ENCODE measurements around the gene LAMTOR1. TPM values are rescaled to one million over a fixed set of nuclear protein-coding genes. Genes with fewer than 3 reads are reported as not detected.

The LAMTOR1 gene
- total RNA-seq (2021), result 96.2 and 96.3 TPM in 2 replicates
- long read RNA-seq, transcript LAMTOR1-201 (5 exons, 1,179 nt), result major isoform, 375 of 393 reads
- long read RNA-seq, partial matches to known transcripts, result 7 of 393 reads
- long read RNA-seq, other reads (novel, unspliced or antisense), result 9 of 393 reads

GRCh38 chr11:72102946-72103753 is at the start of gene LAMTOR1:
Gene LAMTOR1 (minus strand): TSS chr11:72103297. CDS start chr11:72103224, 73 bp downstream.
- WGBS (ENCODE audit: extremely low coverage, insufficient read length, low lambda C conversion rate), result no CpG with 5 or more reads among the region's 64 CpGs
- no peak within 1 kb of the TSS for H2AFZ ChIP-seq (ENCODE audit: low read length)

More at GRCh38 chr11:72102946-72103753, at the start of gene LAMTOR1:
- Histone ChIP-seq H4K8ac (replicated peaks; ENCODE audit: insufficient read length, low read depth, low read length) (no peak within 1 kb of the TSS), H3K14ac (ENCODE audit: insufficient read depth, low read length) (peak within 1 kb of the TSS; percentile 80; the same call in 1 of the 2 replicates), H3K23me2 (ENCODE audit: insufficient read length, low read depth, low read length, poor library complexity, severe bottlenecking) (peaks cover 7% of the 10 kb centered on the region), H2BK12ac (ENCODE audit: insufficient read length, low read depth, low read length) (no peak within 1 kb of the TSS), H3K79me2 (ENCODE audit: insufficient read depth, low read length) (peaks cover 14% of the 10 kb centered on the region; the same call in 1 of the 2 replicates), H3K23ac (ENCODE audit: insufficient read length, low read depth, low read length) (no peak within 1 kb of the TSS), H2BK5ac (ENCODE audit: insufficient read length, low read length) (no peak within 1 kb of the TSS), H2AK5ac (ENCODE audit: insufficient read length, low read length) (no peak within 1 kb of the TSS), H3K4ac (ENCODE audit: low read depth, low read length) (peak within 1 kb of the TSS; percentile 21; the same call in 1 of the 2 replicates), H2BK20ac (ENCODE audit: low read depth, low read length, poor library complexity, severe bottlenecking) (no peak within 1 kb of the TSS), H4K5ac (ENCODE audit: insufficient read length, low read depth, low read length) (peak within 1 kb of the TSS; percentile 4), H3K27me3 (ENCODE audit: insufficient read depth, low read length) (no peaks in the 10 kb centered on the region), H3K18ac (ENCODE audit: insufficient read length, low read depth, low read length) (peak within 1 kb of the TSS; percentile 75), H3K27ac (ENCODE audit: insufficient read length, low read depth, low read length) (peak within 1 kb of the TSS; percentile 34), H2BK120ac (ENCODE audit: low read depth, low read length, poor library complexity, severe bottlenecking) (no peak within 1 kb of the TSS), H4K91ac (ENCODE audit: insufficient read length, low read depth, low read length) (no peak within 1 kb of the TSS), H3K9ac (ENCODE audit: extremely low read depth, insufficient read length, low read length) (peak within 1 kb of the TSS; percentile 97), H3K56ac (ENCODE audit: insufficient read length, low read depth, low read length) (no peak within 1 kb of the TSS), H3T11ph (ENCODE audit: low read length) (no peak within 1 kb of the TSS), H3K4me1 (ENCODE audit: insufficient read depth, low read length) (no peaks in the 10 kb centered on the region; the same call in 1 of the 2 replicates), H3K79me1 (ENCODE audit: insufficient read depth, low read depth, low read length, poor library complexity, severe bottlenecking) (peaks cover 3% of the 10 kb centered on the region), H4K20me1 (ENCODE audit: control insufficient read depth, insufficient read depth, insufficient read length) (peaks cover 2% of the 10 kb centered on the region), H3K4me2 (ENCODE audit: insufficient read depth, insufficient read length, low read length) (peak within 1 kb of the TSS; percentile 78), H2BK15ac (ENCODE audit: low read depth, low read length) (no peak within 1 kb of the TSS), H3K9me3 (ENCODE audit: control insufficient read depth, low read depth, low read length) (no peaks in the 10 kb centered on the region)
- TF ChIP-seq CTCF (conservative IDR thresholded peaks at IDR 0.05), result peak; percentile 63
- no peaks in the 10 kb centered on the region for H3K27me3 Mint-ChIP-seq (ENCODE audit: low read depth)
- no peaks in the 10 kb centered on the region for H3K9me3 Mint-ChIP-seq
- H3K36me3 Mint-ChIP-seq (ENCODE audit: insufficient read depth in 1 of 3, low read depth in 3 of 3), result peaks cover 9 to 46% (median 27%) of the 10 kb centered on the region in 3 experiments
- H3K4me3 Mint-ChIP-seq, result peak within 1 kb of the TSS; percentile 93
- peak within 1 kb of the TSS; percentile 93 to 99 (median 98) for H3K27ac Mint-ChIP-seq
- peak; percentile 99 for DNase-seq
- H3K4me1 Mint-ChIP-seq, result peaks cover 24 to 30% of the 10 kb centered on the region in 2 experiments

Data from H9 (cell line).